ENCODE measurements around the gene BABAM2. TPM values are rescaled to one million over a fixed set of nuclear protein-coding genes. Genes with fewer than 3 reads are reported as not detected.

Gene BABAM2
- total RNA-seq, 1 donor from 2014 or later, result 34.6 TPM

- H4K20me1 ChIP-seq (ENCODE audit: low read depth), result no peaks in the 10 kb centered on the region
- peaks cover 2% of the 10 kb centered on the region for H3K27me3 Mint-ChIP-seq (ENCODE audit: insufficient read depth, low read depth)
- H3K36me3 ChIP-seq, result no peaks in the 10 kb centered on the region
- no peaks in the 10 kb centered on the region for H3F3A ChIP-seq (ENCODE audit: low read depth)
- H3K27ac ChIP-seq, result no peak overlapping the region
- no peak overlapping the region for H3K4me3 Mint-ChIP-seq
- H3K36me3 Mint-ChIP-seq, result no peaks in the 10 kb centered on the region
- H3K4me2 ChIP-seq, result no peak overlapping the region
- no peak overlapping the region for H3K4me3 ChIP-seq
- TF ChIP-seq, protein P1, sequence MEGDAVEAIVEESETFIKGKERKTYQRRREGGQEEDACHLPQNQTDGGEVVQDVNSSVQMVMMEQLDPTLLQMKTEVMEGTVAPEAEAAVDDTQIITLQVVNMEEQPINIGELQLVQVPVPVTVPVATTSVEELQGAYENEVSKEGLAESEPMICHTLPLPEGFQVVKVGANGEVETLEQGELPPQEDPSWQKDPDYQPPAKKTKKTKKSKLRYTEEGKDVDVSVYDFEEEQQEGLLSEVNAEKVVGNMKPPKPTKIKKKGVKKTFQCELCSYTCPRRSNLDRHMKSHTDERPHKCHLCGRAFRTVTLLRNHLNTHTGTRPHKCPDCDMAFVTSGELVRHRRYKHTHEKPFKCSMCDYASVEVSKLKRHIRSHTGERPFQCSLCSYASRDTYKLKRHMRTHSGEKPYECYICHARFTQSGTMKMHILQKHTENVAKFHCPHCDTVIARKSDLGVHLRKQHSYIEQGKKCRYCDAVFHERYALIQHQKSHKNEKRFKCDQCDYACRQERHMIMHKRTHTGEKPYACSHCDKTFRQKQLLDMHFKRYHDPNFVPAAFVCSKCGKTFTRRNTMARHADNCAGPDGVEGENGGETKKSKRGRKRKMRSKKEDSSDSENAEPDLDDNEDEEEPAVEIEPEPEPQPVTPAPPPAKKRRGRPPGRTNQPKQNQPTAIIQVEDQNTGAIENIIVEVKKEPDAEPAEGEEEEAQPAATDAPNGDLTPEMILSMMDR (IDR thresholded peaks at IDR 0.05), result no peak
- TF ChIP-seq EZH2phosphoT487 (IDR thresholded peaks at IDR 0.05), result no peak
- TF ChIP-seq EZH2 (IDR thresholded peaks at IDR 0.05), result no peak
- no peak overlapping the region for H3K9ac ChIP-seq
- no peaks in the 10 kb centered on the region for H3K9me3 Mint-ChIP-seq
- peaks cover 10% of the 10 kb centered on the region for H3K4me1 ChIP-seq
- DNase-seq (ENCODE audit: low spot score), result peak; percentile 7
- H3K27me3 ChIP-seq, result no peaks in the 10 kb centered on the region
- no peaks in the 10 kb centered on the region for H3K79me2 ChIP-seq (ENCODE audit: low read depth)
- no peak overlapping the region for H2AFZ ChIP-seq (replicated peaks)
- no peak overlapping the region for H3K27ac Mint-ChIP-seq
- no peaks in the 10 kb centered on the region for H3K9me3 ChIP-seq (ENCODE audit: low read depth)
- peaks cover 6% of the 10 kb centered on the region for H3K4me1 Mint-ChIP-seq
These were observed 334.3 kb downstream of the BABAM2 start for GRCh38 chr2:28224648-28225472.

DNA sequence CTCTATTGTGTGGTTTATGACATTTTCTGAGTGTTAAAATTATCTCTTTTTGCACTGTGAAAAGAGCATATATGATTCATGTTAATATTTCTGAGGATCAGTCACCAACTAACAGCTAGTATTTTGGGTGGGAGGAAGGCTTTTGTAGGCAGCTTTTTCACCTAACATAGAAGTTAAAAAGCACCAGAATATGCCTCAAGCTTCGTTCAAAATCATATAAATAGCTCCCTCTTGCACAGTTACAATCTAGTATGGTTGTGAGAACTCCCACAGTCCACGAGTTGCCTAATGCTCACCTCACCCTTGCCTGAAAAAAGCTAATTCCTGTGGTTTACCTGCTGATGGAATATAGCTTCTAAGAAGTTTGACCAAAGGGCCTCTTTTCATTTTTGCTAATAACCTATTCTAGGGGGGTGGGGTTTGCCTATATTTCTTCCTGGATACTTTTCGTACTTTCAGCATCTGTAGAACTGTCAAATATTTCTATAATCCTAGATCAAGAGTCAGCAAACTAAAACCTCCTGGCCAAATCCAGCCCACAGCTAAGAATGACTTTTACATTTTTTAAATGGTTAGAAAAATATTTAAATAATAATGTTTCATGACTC, 335.0 kb downstream of the BABAM2 start:
- no peak for DNase-seq (ENCODE audit: low spot score)
- Histone ChIP-seq H3K36me3 (no peaks in the 10 kb centered on the region), H3K9me3 (ENCODE audit: low read depth) (no peaks in the 10 kb centered on the region), H2AFZ (replicated peaks) (no peak overlapping the region), H3K4me1 (peaks cover 10% of the 10 kb centered on the region), H3K9ac (no peak overlapping the region), H3K4me3 (no peak overlapping the region), H4K20me1 (ENCODE audit: low read depth) (no peaks in the 10 kb centered on the region), H3K79me2 (ENCODE audit: low read depth) (no peaks in the 10 kb centered on the region), H3K27me3 (no peaks in the 10 kb centered on the region), H3F3A (ENCODE audit: low read depth) (no peaks in the 10 kb centered on the region), H3K27ac (no peak overlapping the region), H3K4me2 (no peak overlapping the region)
- H3K4me3 Mint-ChIP-seq, result no peak overlapping the region
- TF ChIP-seq, protein P1 (IDR thresholded peaks at IDR 0.05), result no peak
- TF ChIP-seq EZH2phosphoT487 (IDR thresholded peaks at IDR 0.05) (no peak), EZH2 (IDR thresholded peaks at IDR 0.05) (no peak)
- peaks cover 2% of the 10 kb centered on the region for H3K27me3 Mint-ChIP-seq (ENCODE audit: insufficient read depth, low read depth)
- no peaks in the 10 kb centered on the region for H3K36me3 Mint-ChIP-seq
- H3K9me3 Mint-ChIP-seq, result no peaks in the 10 kb centered on the region
- peaks cover 5% of the 10 kb centered on the region for H3K4me1 Mint-ChIP-seq
- H3K27ac Mint-ChIP-seq, result no peak overlapping the region

GRCh38 chr2:28226558-28226957, 336.0 kb downstream of the BABAM2 start:
- no peak overlapping the region for H2AFZ ChIP-seq (replicated peaks)
- peaks cover 10% of the 10 kb centered on the region for H3K4me1 ChIP-seq
- H3K9ac ChIP-seq, result no peak overlapping the region
- Mint-ChIP-seq H3K4me3 (no peak overlapping the region), H3K4me1 (peaks cover 5% of the 10 kb centered on the region), H3K27ac (no peak overlapping the region), H3K27me3 (ENCODE audit: insufficient read depth, low read depth) (peaks cover 2% of the 10 kb centered on the region), H3K9me3 (no peaks in the 10 kb centered on the region), H3K36me3 (no peaks in the 10 kb centered on the region)
- no peak overlapping the region for H3K4me2 ChIP-seq
- H3K79me2 ChIP-seq (ENCODE audit: low read depth), result no peaks in the 10 kb centered on the region
- DNase-seq (ENCODE audit: low spot score), result no peak
- no peaks in the 10 kb centered on the region for H4K20me1 ChIP-seq (ENCODE audit: low read depth)
- H3K27me3 ChIP-seq, result no peaks in the 10 kb centered on the region
- no peaks in the 10 kb centered on the region for H3K36me3 ChIP-seq
- TF ChIP-seq EZH2 (IDR thresholded peaks at IDR 0.05), result no peak
- TF ChIP-seq, protein P1 (IDR thresholded peaks at IDR 0.05), result no peak
- TF ChIP-seq EZH2phosphoT487 (IDR thresholded peaks at IDR 0.05), result no peak
- H3K4me3 ChIP-seq, result no peak overlapping the region
- no peak overlapping the region for H3K27ac ChIP-seq
- no peaks in the 10 kb centered on the region for H3K9me3 ChIP-seq (ENCODE audit: low read depth)
- no peaks in the 10 kb centered on the region for H3F3A ChIP-seq (ENCODE audit: low read depth)

All from neural progenitor cell (in vitro differentiated cells).